Common myeloid progenitor, CD34-positive (primary cell): ENCODE measurements around the gene CD79A.

Experiments used
- CTCF ChIA-PET: fragments of 350-600 bp; sonication (Branson Sonifier 250); formaldehyde crosslinking; loops from one replicate; lab custom pipeline; 2021; ENCODE audit warnings: antibody characterized with exemption; lab: Charles Lee
- POLR2A ChIA-PET: fragments of 350-600 bp; sonication (Branson Sonifier 250); formaldehyde crosslinking; loops from one replicate; lab custom pipeline; 2021; ENCODE audit warnings: antibody characterized with exemption; lab: Charles Lee
- DNase-seq, 3 donors: peaks; one replicate each; pipeline versions ENCODE4 v3.0.0 to v3.0.0-alpha.2; 2013
- H3K27ac ChIP-seq, 2 experiments: 1 replicate in 1 of 2; 2 replicates in 1 of 2; pipeline ENCODE4 v1.7.0; 2013; ENCODE audit warnings: inconsistent platforms in 2 of 2, low read length in 2 of 2, mild to moderate bottlenecking in 2 of 2, low read depth in 1 of 2, moderate library complexity in 1 of 2; ENCODE audit not compliant: severe bottlenecking in 2 of 2, insufficient read depth in 1 of 2, poor library complexity in 1 of 2
- H3K27me3 ChIP-seq, 5 experiments: replicated peaks in 2 of 5; 1 replicate in 3 of 5; 2 replicates in 2 of 5; pipeline versions ENCODE4 v1.6.1 to v1.7.0; 2013; ENCODE audit warnings: low read length in 4 of 5, mild to moderate bottlenecking in 2 of 5, moderate library complexity in 2 of 5, inconsistent platforms in 1 of 5; ENCODE audit not compliant: insufficient read depth in 5 of 5, control insufficient read depth in 4 of 5
- H3K36me3 ChIP-seq, 4 experiments: 1 replicate in 2 of 4; 2 replicates in 2 of 4; pipeline versions ENCODE4 v1.6.1 to v1.7.0; 2013; ENCODE audit warnings: low read length in 3 of 4, control low read depth in 1 of 4, mild to moderate bottlenecking in 1 of 4; ENCODE audit not compliant: control insufficient read depth in 4 of 4, insufficient read depth in 4 of 4
- H3K4me1 ChIP-seq, 4 experiments: 1 replicate in 3 of 4; 2 replicates in 1 of 4; pipeline versions ENCODE4 v1.6.1 to v1.7.1; 2013; ENCODE audit warnings: low read length in 3 of 4, mild to moderate bottlenecking in 3 of 4, control low read depth in 1 of 4, inconsistent platforms in 1 of 4, moderate library complexity in 1 of 4; ENCODE audit not compliant: control insufficient read depth in 4 of 4, insufficient read depth in 4 of 4; ENCODE audit errors: control extremely low read depth in 1 of 4
- H3K4me3 ChIP-seq, 7 experiments: 1 replicate in 4 of 7; 2 replicates in 3 of 7; pipeline versions ENCODE4 v1.5.1 to v1.7.0; 2013; ENCODE audit warnings: mild to moderate bottlenecking in 7 of 7, low read length in 6 of 7, moderate library complexity in 6 of 7, inconsistent platforms in 2 of 7, low read depth in 2 of 7, control low read depth in 1 of 7; ENCODE audit not compliant: insufficient read depth in 4 of 7, control insufficient read depth in 1 of 7; ENCODE audit errors: extremely low read depth in 1 of 7
- H3K9me3 ChIP-seq, 5 experiments: 1 replicate in 4 of 5; 2 replicates in 1 of 5; pipeline versions ENCODE4 v1.6.1 to v1.7.1; 2013; ENCODE audit warnings: low read length in 4 of 5, mild to moderate bottlenecking in 2 of 5, inconsistent platforms in 1 of 5, low read depth in 1 of 5, moderate library complexity in 1 of 5; ENCODE audit not compliant: control insufficient read depth in 4 of 5, insufficient read depth in 2 of 5; ENCODE audit errors: control extremely low read depth in 1 of 5
- WGBS: methylation state at CpG from one replicate; pipeline ENCODE4 v1.1.5; 2013; ENCODE audit not compliant: insufficient coverage; 5-methylcytosine and 5-hydroxymethylcytosine counted together

The CD79A gene

GRCh38 chr19:41896581-41896942 lies 19.5 kb downstream of the CD79A start:
- Histone ChIP-seq H3K9me3 (no peaks in the 10 kb centered on the region), H3K27me3 (no peaks in the 10 kb centered on the region), H3K4me3 (no peak overlapping the region), H3K36me3 (peaks cover 6 to 80% (median 64%) of the 10 kb centered on the region in 4 experiments), H3K27ac (peak overlapping the region in 1 of 2 experiments; percentile 14), H3K4me1 (peaks cover under 1 to 16% (median 12%) of the 10 kb centered on the region in 4 experiments)
- 100% methylated on average over 1 of the region's 1 CpG for WGBS
- ChIA-PET CTCF (no interaction called here), POLR2A (no interaction called here)
- no peak for DNase-seq

GRCh38 chr19:41897181-41897580 lies 20.1 kb downstream of the CD79A start:
- H3K36me3 ChIP-seq, result peaks cover 6 to 80% (median 64%) of the 10 kb centered on the region in 4 experiments
- H3K9me3 ChIP-seq, result no peaks in the 10 kb centered on the region
- POLR2A ChIA-PET, result no interaction called here
- CTCF ChIA-PET, result interaction anchor here (1.0 kb wide), 1 partner anchor 24 kb away, joined by 3 read pairs; no protein-coding TSS in a partner anchor
- no peak overlapping the region for H3K4me3 ChIP-seq
- no peak for DNase-seq
- H3K27ac ChIP-seq, result no peak overlapping the region
- H3K27me3 ChIP-seq, result no peaks in the 10 kb centered on the region
- WGBS, result 92% methylated on average over 2 of the region's 3 CpGs
- H3K4me1 ChIP-seq, result peaks cover 0 to 10% (median 6%) of the 10 kb centered on the region in 4 experiments

DNA sequence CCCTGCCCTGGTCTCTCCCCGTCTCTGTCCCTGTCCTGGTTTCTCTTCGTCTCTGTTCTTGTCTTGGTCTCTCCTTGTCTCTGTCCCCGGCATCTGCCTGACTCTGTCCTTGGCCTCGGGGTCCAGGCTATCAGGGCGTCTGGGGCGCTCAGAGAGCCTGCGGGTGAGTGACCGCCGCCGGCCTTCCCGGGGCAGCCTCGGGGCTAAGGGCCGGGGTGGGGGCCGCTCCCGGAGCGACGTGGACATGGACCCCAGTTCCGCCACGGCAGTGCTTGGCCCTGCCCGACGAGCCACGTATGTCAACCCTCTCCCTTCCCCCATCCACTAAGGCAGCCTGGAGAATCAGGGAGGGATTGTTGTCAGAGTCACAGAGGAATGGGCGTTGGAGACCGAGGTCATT lies 20.7 kb downstream of the CD79A start:
- POLR2A ChIA-PET, result no interaction called here
- Histone ChIP-seq H3K27ac (no peak overlapping the region), H3K9me3 (no peaks in the 10 kb centered on the region), H3K4me1 (peaks cover 0 to 3% (median 1%) of the 10 kb centered on the region in 4 experiments), H3K27me3 (no peaks in the 10 kb centered on the region), H3K36me3 (peaks cover 6 to 80% (median 65%) of the 10 kb centered on the region in 4 experiments), H3K4me3 (no peak overlapping the region)
- CTCF ChIA-PET, result interaction anchor here (1.0 to 1.4 kb wide), 2 partner anchors 24 kb away, joined by 3 to 4 read pairs; no protein-coding TSS in a partner anchor
- 97% methylated on average over 19 of the region's 24 CpGs for WGBS
- no peak for DNase-seq

DNA sequence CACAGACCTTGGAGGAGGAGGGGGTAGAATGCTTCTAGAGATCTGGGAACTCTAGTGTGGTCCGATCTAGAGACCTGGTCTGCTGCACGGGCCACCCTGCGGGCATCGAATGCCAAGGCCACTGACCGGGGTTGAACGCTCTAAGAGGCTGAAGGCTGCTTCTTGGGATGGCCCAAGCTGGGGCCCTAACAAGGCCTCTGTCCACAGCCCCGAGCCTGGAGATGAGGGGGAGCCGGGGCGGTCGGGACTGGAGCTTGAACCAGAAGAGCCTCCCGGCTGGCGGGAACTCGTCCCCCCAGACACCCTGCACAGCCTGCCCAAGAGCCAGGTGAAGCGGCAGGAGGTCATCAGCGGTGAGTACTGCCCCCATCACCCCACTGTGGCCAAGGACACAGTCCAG lies 21.2 kb downstream of the CD79A start:
- Histone ChIP-seq H3K9me3 (no peaks in the 10 kb centered on the region), H3K27ac (no peak overlapping the region), H3K36me3 (peaks cover 9 to 81% (median 67%) of the 10 kb centered on the region in 4 experiments), H3K27me3 (no peaks in the 10 kb centered on the region), H3K4me1 (no peaks in the 10 kb centered on the region), H3K4me3 (no peak overlapping the region)
- no peak for DNase-seq
- POLR2A ChIA-PET, result no interaction called here
- 98% methylated on average over 13 of the region's 15 CpGs for WGBS
- CTCF ChIA-PET, result interaction anchor here (1.4 kb wide), 1 partner anchor 25 kb away, joined by 4 read pairs; no protein-coding TSS in a partner anchor

DNA sequence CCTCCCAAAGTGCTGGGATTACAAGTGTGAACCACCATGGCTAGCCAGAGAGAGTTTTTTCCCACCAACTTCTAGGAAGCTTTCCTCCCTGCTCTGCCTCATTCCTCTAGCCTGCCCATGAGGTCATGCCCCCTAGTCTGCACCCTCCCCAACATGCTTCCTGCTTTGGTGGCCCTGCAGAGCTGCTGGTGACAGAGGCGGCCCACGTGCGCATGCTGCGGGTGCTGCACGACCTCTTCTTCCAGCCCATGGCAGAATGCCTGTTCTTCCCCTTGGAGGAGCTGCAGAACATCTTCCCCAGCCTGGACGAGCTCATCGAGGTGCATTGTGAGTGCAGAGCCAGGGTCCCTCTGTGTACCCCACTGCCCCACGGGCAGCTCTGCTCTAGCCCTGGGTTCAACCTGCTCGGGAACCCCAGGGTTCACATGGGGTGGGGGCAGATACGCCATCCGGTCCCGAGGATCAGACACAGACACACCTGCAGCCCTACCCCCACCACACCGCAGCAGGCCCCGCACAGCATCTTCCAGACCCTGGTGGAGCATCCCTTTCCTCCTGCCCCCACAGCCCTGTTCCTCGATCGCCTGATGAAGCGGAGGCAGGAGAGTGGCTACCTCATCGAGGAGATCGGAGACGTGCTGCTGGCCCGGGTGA lies 24.8 kb downstream of the CD79A start:
- H3K4me1 ChIP-seq, result no peaks in the 10 kb centered on the region

DNA sequence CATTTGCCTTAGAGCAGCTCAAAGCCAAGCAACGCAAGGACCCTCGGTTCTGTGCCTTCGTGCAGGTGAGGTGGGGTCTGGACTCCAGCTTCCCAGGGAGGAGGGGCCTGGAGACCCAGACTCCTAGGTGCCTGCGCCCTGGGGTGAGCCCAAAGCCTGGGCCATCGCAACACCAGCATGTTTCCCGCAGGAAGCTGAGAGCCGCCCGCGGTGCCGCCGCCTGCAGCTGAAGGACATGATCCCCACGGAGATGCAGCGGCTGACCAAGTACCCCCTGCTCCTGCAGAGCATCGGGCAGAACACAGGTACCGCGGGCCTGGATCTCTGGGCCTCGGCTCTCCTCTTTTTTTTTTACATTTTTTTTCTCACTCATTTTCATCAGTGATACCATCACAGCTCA lies 25.5 kb downstream of the CD79A start:
- no peaks in the 10 kb centered on the region for H3K4me1 ChIP-seq
- no peaks in the 10 kb centered on the region for H3K27me3 ChIP-seq
- H3K4me3 ChIP-seq, result no peak overlapping the region
- H3K27ac ChIP-seq, result no peak overlapping the region
- ChIA-PET POLR2A (no interaction called here), CTCF (interaction anchor here (0.6 to 3.1 kb wide), 8 partner anchors 9 to 55 kb away, joined by 3 to 8 read pairs (median 4); no protein-coding TSS in a partner anchor)
- DNase-seq, result no peak
- WGBS, result 99% methylated on average over 17 of the region's 17 CpGs
- peaks cover 11 to 93% (median 81%) of the 10 kb centered on the region in 4 experiments for H3K36me3 ChIP-seq
- no peaks in the 10 kb centered on the region for H3K9me3 ChIP-seq

More for the DNA sequence above, 24.8 kb downstream of the CD79A start:
- H3K27me3 ChIP-seq, result no peaks in the 10 kb centered on the region
- ChIA-PET POLR2A (no interaction called here), CTCF (interaction anchor here (0.6 to 3.1 kb wide), 10 partner anchors 9 to 56 kb away, joined by 3 to 8 read pairs (median 4); no protein-coding TSS in a partner anchor)
- H3K9me3 ChIP-seq, result no peaks in the 10 kb centered on the region
- peaks cover 11 to 90% (median 78%) of the 10 kb centered on the region in 4 experiments for H3K36me3 ChIP-seq
- 97% methylated on average over 20 of the region's 21 CpGs for WGBS
- no peak overlapping the region for H3K4me3 ChIP-seq
- H3K27ac ChIP-seq, result no peak overlapping the region
- no peak for DNase-seq
